ENCODE results near the gene PRRX2.

DNA sequence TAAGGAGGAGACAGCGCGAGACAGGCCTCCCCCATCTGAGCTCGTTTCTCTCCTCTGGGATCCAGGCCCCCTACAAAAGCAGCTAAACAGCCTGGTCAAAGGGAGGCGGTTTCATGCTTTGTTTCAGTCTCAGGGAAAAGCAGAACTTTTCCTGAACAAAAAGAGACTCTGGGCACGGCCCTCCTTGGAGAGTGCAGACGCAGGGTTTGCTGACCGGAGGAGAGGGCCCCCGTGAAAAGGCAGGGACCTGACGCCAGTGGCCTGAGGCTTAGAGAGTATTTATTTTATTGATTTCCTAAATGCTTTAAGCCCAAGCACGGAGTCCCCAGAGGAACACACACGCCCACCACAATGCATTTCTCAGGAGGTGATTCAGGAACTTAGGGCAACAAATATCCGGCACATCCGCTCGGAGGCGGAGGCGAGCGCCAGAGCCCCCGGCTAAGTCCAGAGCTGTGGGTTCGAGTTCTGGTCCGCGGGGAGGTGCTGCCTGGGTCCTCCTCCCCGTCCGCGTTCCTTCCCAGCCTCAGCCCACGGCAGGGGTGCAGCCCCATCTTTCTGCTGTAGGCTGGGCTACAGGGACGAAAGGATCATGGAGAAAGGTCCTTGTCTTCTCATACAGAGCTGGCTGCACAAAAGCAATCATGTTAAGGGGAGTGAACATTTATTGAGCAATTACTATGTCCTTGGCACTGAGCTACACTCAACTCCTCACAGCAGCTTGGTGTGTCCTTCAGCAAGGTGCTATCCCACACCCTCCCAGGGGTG is 47.4 kb downstream of the PRRX2 start:
- TF ChIP-seq POLR2A (IDR thresholded peaks at IDR 0.05; ENCODE audit: low read depth, low read length) (no peak), MXI1 (IDR thresholded peaks at IDR 0.05; ENCODE audit: borderline replicate concordance, low read depth, low read length) (no peak), BHLHE40 (IDR thresholded peaks at IDR 0.05; ENCODE audit: low read depth, low read length) (peak; percentile 23; the same call in 1 of the 2 replicates), USF2 (IDR thresholded peaks at IDR 0.05; ENCODE audit: low read depth, low read length) (no peak), CHD1 (IDR thresholded peaks at IDR 0.05; ENCODE audit: low read depth, low read length) (no peak), CEBPB (IDR thresholded peaks at IDR 0.05; ENCODE audit: low read depth, low read length) (peak; percentile 53), RAD21 (IDR thresholded peaks at IDR 0.05; ENCODE audit: low read length) (no peak), MAFK (IDR thresholded peaks at IDR 0.05; ENCODE audit: low read depth, low read length) (no peak), RFX5 (IDR thresholded peaks at IDR 0.05; ENCODE audit: low read depth, low read length) (no peak), MAZ (IDR thresholded peaks at IDR 0.05; ENCODE audit: borderline replicate concordance, low read depth, low read length) (peak; percentile 33; the same call in 1 of the 2 replicates), ELK1 (IDR thresholded peaks at IDR 0.05; ENCODE audit: borderline replicate concordance, low read depth, low read length) (no peak), RCOR1 (IDR thresholded peaks at IDR 0.05; ENCODE audit: insufficient replicate concordance, low read length) (peak; percentile 48), FOS (IDR thresholded peaks at IDR 0.05; ENCODE audit: low read depth, low read length) (peak; percentile 19; the same call in 1 of the 2 replicates)
- TF ChIP-seq, protein P1, sequence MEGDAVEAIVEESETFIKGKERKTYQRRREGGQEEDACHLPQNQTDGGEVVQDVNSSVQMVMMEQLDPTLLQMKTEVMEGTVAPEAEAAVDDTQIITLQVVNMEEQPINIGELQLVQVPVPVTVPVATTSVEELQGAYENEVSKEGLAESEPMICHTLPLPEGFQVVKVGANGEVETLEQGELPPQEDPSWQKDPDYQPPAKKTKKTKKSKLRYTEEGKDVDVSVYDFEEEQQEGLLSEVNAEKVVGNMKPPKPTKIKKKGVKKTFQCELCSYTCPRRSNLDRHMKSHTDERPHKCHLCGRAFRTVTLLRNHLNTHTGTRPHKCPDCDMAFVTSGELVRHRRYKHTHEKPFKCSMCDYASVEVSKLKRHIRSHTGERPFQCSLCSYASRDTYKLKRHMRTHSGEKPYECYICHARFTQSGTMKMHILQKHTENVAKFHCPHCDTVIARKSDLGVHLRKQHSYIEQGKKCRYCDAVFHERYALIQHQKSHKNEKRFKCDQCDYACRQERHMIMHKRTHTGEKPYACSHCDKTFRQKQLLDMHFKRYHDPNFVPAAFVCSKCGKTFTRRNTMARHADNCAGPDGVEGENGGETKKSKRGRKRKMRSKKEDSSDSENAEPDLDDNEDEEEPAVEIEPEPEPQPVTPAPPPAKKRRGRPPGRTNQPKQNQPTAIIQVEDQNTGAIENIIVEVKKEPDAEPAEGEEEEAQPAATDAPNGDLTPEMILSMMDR (conservative IDR thresholded peaks at IDR 0.05; ENCODE audit: low read depth, low read length): peak; percentile 21; the same call in 1 of the 2 replicates

Measured in IMR-90 (cell line).